Tibial artery (tissue), 4 donors: ENCODE results near the gene DCP1B.
A peak's percentile ranks its signal among the peaks of the same experiment; 100 is the strongest.

Experiments used
- DNase-seq, 2 donors: peaks; one replicate each; pipeline ENCODE4 v3.0.0-alpha.2; 2019
- H3K27ac ChIP-seq, 2 donors: fragments of 200-600 bp; sonication (generic) in 1 of 2; 1 replicate in 1 of 2; 2 replicates in 1 of 2; pipeline ENCODE4 v1.5.1; 2018 to 2019; ENCODE audit warnings: mild to moderate bottlenecking in 1 of 2
- H3K27me3 ChIP-seq, 2 donors: fragments of 200-600 bp; sonication (generic) in 1 of 2; one replicate each; pipeline versions ENCODE4 v1.5.1 to v1.6.0; 2016 to 2019
- H3K36me3 ChIP-seq, 3 donors: fragments of 200-600 bp; sonication (generic) in 2 of 3; one replicate each; pipeline ENCODE4 v1.5.1; 2016 to 2019; ENCODE audit warnings: mild to moderate bottlenecking in 2 of 3
- H3K4me1 ChIP-seq, 4 donors: fragments of 200-600 bp; sonication (generic) in 2 of 4; 1 replicate in 3 of 4; 2 replicates in 1 of 4; pipeline ENCODE4 v1.5.1; 2016 to 2019
- H3K4me3 ChIP-seq, 2 donors: fragments of 200-600 bp; sonication (generic) in 1 of 2; 1 replicate in 1 of 2; 2 replicates in 1 of 2; pipeline ENCODE4 v1.5.1; 2018 to 2019; ENCODE audit warnings: mild to moderate bottlenecking in 2 of 2
- H3K9me3 ChIP-seq, 3 donors: fragments of 200-600 bp; sonication (generic) in 1 of 3; one replicate each; pipeline ENCODE4 v1.5.1; 2016 to 2019
- CTCF ChIP-seq, 2 experiments: fragments of 200-600 bp in 1 of 2; fragments of 450-650 bp in 1 of 2; IDR thresholded peaks; one replicate each; pipeline ENCODE4 v1.5.1; 2017 to 2019; ENCODE audit warnings: antibody characterized with exemption in 2 of 2, mild to moderate bottlenecking in 1 of 2, moderate library complexity in 1 of 2
- intact Hi-C: fragments of 100-400 bp; cut with DNase I; formaldehyde crosslinking; loops from one replicate; pipeline ENCODE4 v1.15.0; 2023; ENCODE audit warnings: low total_unique reads

The DCP1B gene

DNA sequence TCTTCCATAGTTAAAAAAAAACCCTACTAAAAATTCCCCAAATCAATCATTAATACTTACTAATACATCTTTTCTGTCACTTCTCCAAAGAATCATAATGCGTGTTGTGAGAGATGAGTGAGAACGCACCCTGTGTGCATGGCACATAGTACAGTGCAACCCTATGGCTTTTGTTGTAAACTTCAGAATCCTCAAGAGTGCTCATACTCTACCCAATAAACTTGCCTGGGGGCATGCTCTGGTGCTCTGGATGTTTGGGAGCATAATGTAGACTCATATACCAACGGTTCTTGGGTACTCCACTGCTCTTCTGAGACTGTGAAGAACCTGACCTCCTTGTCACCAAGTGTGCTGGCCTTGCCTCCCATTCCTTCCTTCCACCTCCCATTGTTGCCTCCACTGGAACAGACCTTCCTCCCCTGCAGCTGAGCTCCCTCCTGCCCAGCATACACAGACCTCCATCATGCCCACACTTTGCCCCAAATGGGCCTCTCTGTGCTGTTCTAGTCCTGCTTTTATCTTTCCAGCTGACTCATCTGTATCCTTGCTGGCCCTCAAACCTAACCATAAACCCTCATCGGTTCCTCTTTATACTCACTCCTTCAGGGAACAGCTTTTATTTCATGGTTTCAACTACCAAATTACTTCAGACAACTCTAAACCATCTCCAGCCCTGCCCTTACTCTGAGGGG is 8.9 kb downstream of the DCP1B start:
- Histone ChIP-seq H3K36me3 (peaks cover 26 to 45% (median 31%) of the 10 kb centered on the region in 3 donors), H3K4me3 (no peak overlapping the region), H3K27me3 (no peaks in the 10 kb centered on the region), H3K4me1 (peaks cover 0 to 31% (median 6%) of the 10 kb centered on the region in 4 donors), H3K27ac (no peak overlapping the region), H3K9me3 (no peaks in the 10 kb centered on the region)
- intact Hi-C loops, result no loop called here
- DNase-seq, result no peak
- TF ChIP-seq CTCF (IDR thresholded peaks at IDR 0.05), result no peak

GRCh38 chr12:1994429-1995143 is 9.7 kb downstream of the DCP1B start:
- no peak overlapping the region for H3K27ac ChIP-seq
- intact Hi-C loops, result no loop called here
- no peak for DNase-seq

DNA sequence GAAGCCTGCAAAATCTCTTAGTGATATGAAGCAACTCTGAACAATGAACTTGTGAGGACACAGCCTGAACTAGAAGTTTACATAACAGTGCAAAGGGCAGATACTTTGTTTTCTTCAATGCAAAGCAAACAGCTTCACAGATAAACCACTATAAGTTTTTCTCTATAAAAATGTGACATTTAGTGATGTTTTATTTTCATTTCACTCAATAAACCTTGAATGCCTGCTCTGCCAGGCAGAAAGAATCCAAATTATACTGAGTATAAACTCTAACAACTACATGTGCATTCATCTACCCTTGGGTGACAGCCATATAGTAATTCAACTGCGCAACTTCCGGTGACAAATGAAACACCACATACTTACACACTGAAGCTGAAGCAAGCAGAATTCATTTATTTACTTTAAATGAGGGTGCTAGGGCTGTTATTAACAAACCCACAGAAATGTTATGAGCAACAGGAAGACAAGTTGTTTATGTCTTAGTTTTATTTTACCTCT is 10.3 kb downstream of the DCP1B start:
- H3K9me3 ChIP-seq, result no peaks in the 10 kb centered on the region
- H3K4me3 ChIP-seq, result no peak overlapping the region
- H3K36me3 ChIP-seq, result peaks cover 37 to 58% (median 41%) of the 10 kb centered on the region in 3 donors
- TF ChIP-seq CTCF (IDR thresholded peaks at IDR 0.05), result no peak
- H3K4me1 ChIP-seq, result peaks cover 0 to 23% (median 4%) of the 10 kb centered on the region in 4 donors
- intact Hi-C loops, result no loop called here
- H3K27me3 ChIP-seq, result no peaks in the 10 kb centered on the region
- DNase-seq, result no peak
- peak overlapping the region in 1 of 2 donors; percentile 16 for H3K27ac ChIP-seq

More at GRCh38 chr12:1994429-1995143, 9.7 kb downstream of the DCP1B start:
- Histone ChIP-seq H3K36me3 (peaks cover 30 to 51% (median 34%) of the 10 kb centered on the region in 3 donors), H3K27me3 (no peaks in the 10 kb centered on the region), H3K4me3 (no peak overlapping the region), H3K4me1 (peaks cover 0 to 30% (median 6%) of the 10 kb centered on the region in 4 donors), H3K9me3 (no peaks in the 10 kb centered on the region)
- TF ChIP-seq CTCF (IDR thresholded peaks at IDR 0.05), result no peak

DNA sequence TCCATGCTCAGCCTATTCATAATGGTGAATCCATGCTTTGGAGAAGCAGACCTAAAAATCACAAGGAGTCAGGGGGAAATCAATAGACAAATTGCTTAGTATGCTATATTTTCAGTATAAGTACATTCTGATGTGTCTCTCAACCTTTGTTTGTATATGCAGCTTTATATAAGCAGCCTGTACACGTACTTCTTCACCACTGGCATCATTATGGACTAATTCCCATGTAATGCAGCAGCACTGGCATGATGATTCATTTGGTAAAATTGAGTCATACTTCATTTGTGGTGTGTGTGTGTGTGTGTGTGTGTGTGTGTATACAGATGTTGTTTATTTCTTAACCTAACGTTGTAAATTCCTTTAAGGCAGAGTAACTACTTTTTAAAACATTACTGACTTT is 10.9 kb downstream of the DCP1B start:
- H3K9me3 ChIP-seq, result no peaks in the 10 kb centered on the region
- no peak overlapping the region for H3K27ac ChIP-seq
- H3K36me3 ChIP-seq, result peaks cover 42 to 59% (median 46%) of the 10 kb centered on the region in 3 donors
- DNase-seq, result no peak
- peaks cover 0 to 22% (median 4%) of the 10 kb centered on the region in 4 donors for H3K4me1 ChIP-seq
- intact Hi-C loops, result no loop called here
- TF ChIP-seq CTCF (IDR thresholded peaks at IDR 0.05), result no peak
- H3K27me3 ChIP-seq, result no peaks in the 10 kb centered on the region
- no peak overlapping the region for H3K4me3 ChIP-seq

DNA sequence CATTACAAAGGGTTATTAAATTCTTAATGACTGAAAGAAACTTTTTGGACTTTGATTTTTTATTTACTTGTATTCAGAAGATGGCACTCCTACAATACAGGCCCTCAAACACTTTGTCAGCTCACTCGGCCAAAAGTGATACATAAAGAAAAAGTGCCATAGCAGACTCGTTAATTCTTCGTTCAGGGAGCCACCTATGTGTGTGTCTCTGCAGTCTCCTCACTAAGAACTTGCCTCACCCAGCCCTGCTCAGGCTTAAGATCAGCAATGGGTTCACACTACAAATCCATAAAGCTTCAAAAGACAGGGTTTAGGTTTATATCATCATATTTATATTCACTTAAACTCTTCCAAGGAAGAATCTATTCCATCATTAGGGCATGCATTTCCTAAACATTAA is 11.5 kb downstream of the DCP1B start:
- no peak for TF ChIP-seq CTCF (IDR thresholded peaks at IDR 0.05)

More for the DNA sequence above, 11.5 kb downstream of the DCP1B start:
- H3K4me1 ChIP-seq, result peaks cover 0 to 22% (median 4%) of the 10 kb centered on the region in 4 donors
- peaks cover 48 to 65% (median 52%) of the 10 kb centered on the region in 3 donors for H3K36me3 ChIP-seq
- DNase-seq, result no peak
- no peaks in the 10 kb centered on the region for H3K9me3 ChIP-seq
- no peaks in the 10 kb centered on the region for H3K27me3 ChIP-seq
- H3K4me3 ChIP-seq, result no peak overlapping the region
- intact Hi-C loops, result no loop called here
- no peak overlapping the region for H3K27ac ChIP-seq
